Measurements from ENCODE around the gene FARS2.

The FARS2 gene

DNA sequence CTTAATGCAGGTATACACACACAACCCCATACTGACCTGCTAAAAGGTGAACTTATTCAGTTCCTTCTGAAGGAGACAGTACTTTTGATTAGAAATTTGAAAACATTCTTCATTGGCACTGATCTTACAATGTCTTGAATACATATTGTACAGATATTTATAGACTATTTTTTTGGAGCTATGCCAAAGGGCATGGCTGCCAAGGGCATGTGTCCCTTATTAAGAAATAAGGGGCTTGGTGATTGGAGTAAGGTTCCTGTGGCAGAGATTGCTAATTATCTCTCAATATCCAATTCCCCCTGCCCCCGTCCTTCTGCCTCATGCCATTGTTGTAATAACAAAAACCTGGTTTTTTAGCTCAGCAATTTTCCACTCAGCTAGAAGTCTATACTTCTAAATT lies 355.9 kb downstream of the FARS2 start:
- Histone ChIP-seq H3K27ac (ENCODE audit: low read depth, low read length) (no peak overlapping the region), H3K36me3 (ENCODE audit: control insufficient read depth, insufficient read depth, low read length) (no peaks in the 10 kb centered on the region), H3K27me3 (ENCODE audit: control insufficient read depth, insufficient read depth, low read length) (no peaks in the 10 kb centered on the region), H3K4me3 (ENCODE audit: low read length) (no peak overlapping the region), H3K4me1 (ENCODE audit: control insufficient read depth, insufficient read depth, low read length) (no peaks in the 10 kb centered on the region), H3K9ac (ENCODE audit: low read length) (no peak overlapping the region)

GRCh38 chr6:5619249-5619648 lies 357.9 kb downstream of the FARS2 start:
- Histone ChIP-seq H3K4me3 (ENCODE audit: low read length) (no peak overlapping the region), H3K27ac (ENCODE audit: low read depth, low read length) (no peak overlapping the region), H3K4me1 (ENCODE audit: control insufficient read depth, insufficient read depth, low read length) (no peaks in the 10 kb centered on the region), H3K36me3 (ENCODE audit: control insufficient read depth, insufficient read depth, low read length) (no peaks in the 10 kb centered on the region), H3K27me3 (ENCODE audit: control insufficient read depth, insufficient read depth, low read length) (no peaks in the 10 kb centered on the region), H3K9ac (ENCODE audit: low read length) (no peak overlapping the region)

DNA sequence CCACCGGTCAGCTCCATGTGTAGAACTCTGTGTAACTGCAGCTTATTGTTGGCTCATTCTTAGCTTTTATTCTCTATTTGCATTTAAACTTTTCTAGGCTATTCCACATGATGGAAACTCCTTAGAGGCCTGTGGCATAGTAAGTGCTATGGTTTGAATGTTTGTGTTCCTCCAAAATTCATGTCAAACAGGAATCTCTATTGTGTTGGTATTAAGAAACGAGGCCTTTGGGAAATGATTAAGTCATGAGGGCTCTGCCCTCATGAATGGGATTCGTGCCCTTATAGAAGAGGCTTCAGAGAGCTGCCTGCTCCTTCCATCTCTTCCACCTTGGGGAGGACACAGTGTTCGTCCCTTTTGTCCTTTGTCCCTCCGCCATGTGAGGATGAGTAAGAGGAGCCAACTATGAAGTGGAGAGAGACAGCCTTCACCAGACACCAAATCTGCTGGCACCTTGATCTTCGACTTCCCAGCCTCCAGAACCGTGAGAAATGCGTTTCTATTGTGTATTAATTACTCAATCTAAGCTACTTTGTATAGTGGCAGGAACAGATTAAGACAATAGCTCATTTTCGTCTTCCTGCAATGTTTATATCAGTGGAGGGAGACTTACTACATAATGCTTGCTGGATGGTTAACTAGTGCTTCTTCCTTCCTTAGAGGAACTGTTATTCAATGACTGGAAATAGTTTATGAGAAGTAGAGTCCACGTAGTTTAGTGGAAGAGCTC lies 361.1 kb downstream of the FARS2 start:
- H3K4me1 ChIP-seq (ENCODE audit: control insufficient read depth, insufficient read depth, low read length) = no peaks in the 10 kb centered on the region
- no peak overlapping the region for H3K27ac ChIP-seq (ENCODE audit: low read depth, low read length)
- H3K27me3 ChIP-seq (ENCODE audit: control insufficient read depth, insufficient read depth, low read length) = no peaks in the 10 kb centered on the region
- H3K36me3 ChIP-seq (ENCODE audit: control insufficient read depth, insufficient read depth, low read length) = no peaks in the 10 kb centered on the region
- no peak overlapping the region for H3K4me3 ChIP-seq (ENCODE audit: low read length)
- no peak overlapping the region for H3K9ac ChIP-seq (ENCODE audit: low read length)

GRCh38 chr6:5623769-5624168 lies 362.5 kb downstream of the FARS2 start:
- Histone ChIP-seq H3K9ac (ENCODE audit: low read length) (no peak overlapping the region), H3K4me3 (ENCODE audit: low read length) (no peak overlapping the region), H3K4me1 (ENCODE audit: control insufficient read depth, insufficient read depth, low read length) (no peaks in the 10 kb centered on the region), H3K27me3 (ENCODE audit: control insufficient read depth, insufficient read depth, low read length) (no peaks in the 10 kb centered on the region), H3K36me3 (ENCODE audit: control insufficient read depth, insufficient read depth, low read length) (no peaks in the 10 kb centered on the region), H3K27ac (ENCODE audit: low read depth, low read length) (no peak overlapping the region)

- no peaks in the 10 kb centered on the region for H3K36me3 ChIP-seq (ENCODE audit: control insufficient read depth, insufficient read depth, low read length)
- no peak overlapping the region for H3K27ac ChIP-seq (ENCODE audit: low read depth, low read length)
- H3K4me3 ChIP-seq (ENCODE audit: low read length) = no peak overlapping the region
- no peaks in the 10 kb centered on the region for H3K27me3 ChIP-seq (ENCODE audit: control insufficient read depth, insufficient read depth, low read length)
- no peak overlapping the region for H3K9ac ChIP-seq (ENCODE audit: low read length)
- H3K4me1 ChIP-seq (ENCODE audit: control insufficient read depth, insufficient read depth, low read length) = no peaks in the 10 kb centered on the region
These were observed 362.9 kb downstream of the FARS2 start for GRCh38 chr6:5624256-5624655.

GRCh38 chr6:5626727-5627426 lies 365.6 kb downstream of the FARS2 start:
- Histone ChIP-seq H3K4me3 (ENCODE audit: low read length) (no peak overlapping the region), H3K27me3 (ENCODE audit: control insufficient read depth, insufficient read depth, low read length) (no peaks in the 10 kb centered on the region), H3K27ac (ENCODE audit: low read depth, low read length) (no peak overlapping the region)

DNA sequence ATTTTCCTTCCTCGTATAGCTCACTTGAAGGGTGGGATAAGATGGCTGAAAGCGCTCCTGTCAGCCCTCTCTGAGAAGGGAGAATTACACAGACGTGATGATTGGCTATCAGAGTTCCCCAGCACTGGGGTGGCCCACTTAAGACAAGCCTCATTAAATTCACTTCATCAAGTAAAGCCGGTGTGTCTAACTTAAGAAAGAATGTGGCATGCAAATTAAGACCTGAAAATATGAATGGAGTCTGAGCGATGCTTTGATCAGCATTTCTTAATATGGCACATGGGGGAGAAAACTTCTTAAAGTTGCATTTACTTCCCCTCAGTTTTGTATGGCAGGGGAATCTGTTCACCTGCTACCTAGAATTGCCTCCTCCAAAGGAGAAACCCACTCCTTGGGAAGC lies 369.3 kb downstream of the FARS2 start:
- Histone ChIP-seq H3K27me3 (ENCODE audit: control insufficient read depth, insufficient read depth, low read length) (no peaks in the 10 kb centered on the region), H3K36me3 (ENCODE audit: control insufficient read depth, insufficient read depth, low read length) (no peaks in the 10 kb centered on the region), H3K9ac (ENCODE audit: low read length) (no peak overlapping the region), H3K27ac (ENCODE audit: low read depth, low read length) (no peak overlapping the region), H3K4me1 (ENCODE audit: control insufficient read depth, insufficient read depth, low read length) (no peaks in the 10 kb centered on the region), H3K4me3 (ENCODE audit: low read length) (no peak overlapping the region)

More at GRCh38 chr6:5626727-5627426, 365.6 kb downstream of the FARS2 start:
- H3K4me1 ChIP-seq (ENCODE audit: control insufficient read depth, insufficient read depth, low read length) = no peaks in the 10 kb centered on the region
- no peak overlapping the region for H3K9ac ChIP-seq (ENCODE audit: low read length)
- H3K36me3 ChIP-seq (ENCODE audit: control insufficient read depth, insufficient read depth, low read length) = no peaks in the 10 kb centered on the region

GRCh38 chr6:5632348-5632935 lies 371.1 kb downstream of the FARS2 start:
- no peaks in the 10 kb centered on the region for H3K4me1 ChIP-seq (ENCODE audit: control insufficient read depth, insufficient read depth, low read length)
- H3K27ac ChIP-seq (ENCODE audit: low read depth, low read length) = no peak overlapping the region
- no peaks in the 10 kb centered on the region for H3K27me3 ChIP-seq (ENCODE audit: control insufficient read depth, insufficient read depth, low read length)
- H3K36me3 ChIP-seq (ENCODE audit: control insufficient read depth, insufficient read depth, low read length) = no peaks in the 10 kb centered on the region
- H3K4me3 ChIP-seq (ENCODE audit: low read length) = no peak overlapping the region
- no peak overlapping the region for H3K9ac ChIP-seq (ENCODE audit: low read length)

GRCh38 chr6:5634525-5634924 lies 373.2 kb downstream of the FARS2 start:
- Histone ChIP-seq H3K27ac (ENCODE audit: low read depth, low read length) (no peak overlapping the region), H3K9ac (ENCODE audit: low read length) (no peak overlapping the region), H3K27me3 (ENCODE audit: control insufficient read depth, insufficient read depth, low read length) (no peaks in the 10 kb centered on the region), H3K36me3 (ENCODE audit: control insufficient read depth, insufficient read depth, low read length) (no peaks in the 10 kb centered on the region), H3K4me1 (ENCODE audit: control insufficient read depth, insufficient read depth, low read length) (no peaks in the 10 kb centered on the region), H3K4me3 (ENCODE audit: low read length) (no peak overlapping the region)

DNA sequence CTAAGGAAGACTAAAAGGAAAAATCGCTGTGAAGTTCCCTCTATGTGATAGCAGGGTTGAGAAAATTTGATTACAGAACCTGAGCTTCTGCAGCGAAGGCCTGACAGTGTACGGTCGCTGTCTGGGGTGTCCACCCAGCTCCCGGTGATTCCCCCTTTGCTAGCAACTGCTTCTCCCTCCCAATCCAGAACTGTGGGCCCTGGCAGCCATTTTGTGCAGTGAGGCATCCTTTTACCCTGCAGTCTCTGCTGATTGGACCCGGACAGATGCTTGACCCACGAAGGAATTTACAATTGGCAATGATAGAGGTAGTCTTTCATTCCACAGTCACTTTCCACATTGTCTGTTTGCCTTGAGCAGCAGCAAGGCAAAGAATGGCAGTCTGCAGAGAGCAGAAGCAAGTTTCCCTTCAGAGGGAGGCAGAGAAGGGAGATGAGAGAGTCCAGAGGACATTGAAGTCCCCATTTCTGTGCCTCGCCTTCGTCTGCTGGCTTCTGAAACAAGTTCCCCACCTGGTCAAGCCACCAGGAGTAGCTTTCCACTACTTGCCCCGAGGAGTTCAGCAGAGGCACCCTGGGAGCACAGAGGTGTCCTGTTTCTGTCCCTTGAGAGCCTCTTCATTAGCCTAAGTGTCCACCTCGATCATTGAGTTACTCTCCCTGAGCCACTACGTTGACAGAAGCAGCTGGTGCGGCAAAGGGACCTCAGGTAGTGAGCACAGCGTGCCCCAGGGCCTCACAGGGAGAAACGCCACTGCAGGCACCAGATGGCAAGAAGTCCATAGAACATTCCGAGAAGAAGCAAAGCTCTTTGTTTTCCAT lies 375.1 kb downstream of the FARS2 start:
- Histone ChIP-seq H3K27me3 (ENCODE audit: control insufficient read depth, insufficient read depth, low read length) (no peaks in the 10 kb centered on the region), H3K36me3 (ENCODE audit: control insufficient read depth, insufficient read depth, low read length) (no peaks in the 10 kb centered on the region), H3K4me1 (ENCODE audit: control insufficient read depth, insufficient read depth, low read length) (no peaks in the 10 kb centered on the region), H3K27ac (ENCODE audit: low read depth, low read length) (no peak overlapping the region), H3K4me3 (ENCODE audit: low read length) (no peak overlapping the region), H3K9ac (ENCODE audit: low read length) (no peak overlapping the region)

DNA sequence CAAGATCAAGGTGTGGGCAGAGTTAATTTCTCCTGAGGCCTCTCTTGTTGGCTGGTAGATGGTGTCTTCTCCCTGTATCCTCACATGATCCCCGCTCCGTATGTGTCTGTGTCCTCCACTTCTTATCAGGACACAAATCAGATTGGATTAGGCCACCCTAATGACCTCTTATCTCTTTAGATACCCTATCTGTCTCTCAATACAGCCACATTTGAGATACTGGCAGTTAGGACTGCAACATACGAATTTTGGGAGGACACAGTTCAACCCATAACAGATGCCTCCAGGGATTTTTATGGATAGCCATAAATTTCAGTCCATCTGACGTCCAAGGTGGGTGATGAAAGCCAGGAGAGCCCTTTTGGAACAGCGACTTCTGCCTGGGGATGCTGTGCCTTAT lies 376.4 kb downstream of the FARS2 start:
- no peaks in the 10 kb centered on the region for H3K27me3 ChIP-seq (ENCODE audit: control insufficient read depth, insufficient read depth, low read length)
- H3K36me3 ChIP-seq (ENCODE audit: control insufficient read depth, insufficient read depth, low read length) = no peaks in the 10 kb centered on the region
- H3K27ac ChIP-seq (ENCODE audit: low read depth, low read length) = no peak overlapping the region
- H3K4me1 ChIP-seq (ENCODE audit: control insufficient read depth, insufficient read depth, low read length) = no peaks in the 10 kb centered on the region
- no peak overlapping the region for H3K9ac ChIP-seq (ENCODE audit: low read length)
- H3K4me3 ChIP-seq (ENCODE audit: low read length) = no peak overlapping the region

DNA sequence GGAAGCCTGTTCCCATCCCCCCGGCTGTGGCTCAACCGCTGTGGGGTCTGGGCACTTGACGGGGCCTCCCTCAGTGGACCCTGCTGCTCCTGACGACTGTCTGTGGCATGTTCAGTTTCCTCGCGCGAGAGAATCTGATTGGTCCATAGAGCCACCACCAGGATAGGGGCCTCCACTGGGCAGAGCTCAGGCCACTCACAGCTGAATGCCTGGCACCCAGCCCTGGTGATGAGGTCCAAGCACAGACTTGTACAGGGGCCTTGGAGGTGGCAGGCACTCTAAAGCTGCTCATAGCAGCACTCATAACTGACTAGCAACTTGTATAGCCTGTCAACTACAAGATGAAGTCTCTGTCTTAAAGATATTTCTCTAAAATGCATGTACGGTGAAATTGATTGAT lies 377.4 kb downstream of the FARS2 start:
- Histone ChIP-seq H3K4me3 (ENCODE audit: low read length) (no peak overlapping the region), H3K27ac (ENCODE audit: low read depth, low read length) (no peak overlapping the region), H3K27me3 (ENCODE audit: control insufficient read depth, insufficient read depth, low read length) (no peaks in the 10 kb centered on the region), H3K4me1 (ENCODE audit: control insufficient read depth, insufficient read depth, low read length) (no peaks in the 10 kb centered on the region), H3K9ac (ENCODE audit: low read length) (no peak overlapping the region), H3K36me3 (ENCODE audit: control insufficient read depth, insufficient read depth, low read length) (no peaks in the 10 kb centered on the region)

Measured in rectal smooth muscle tissue (tissue), 1 donor.